Effector memory CD4-positive, alpha-beta T cell (primary cell): Measurements from ENCODE around the gene SOX6.

ENCODE experiments used
- DNase-seq, 3 donors: peaks; one replicate each; pipeline ENCODE4 v3.0.0-alpha.2; 2020
- H3K27ac ChIP-seq: 2 replicates; pipeline ENCODE4 v1.7.0; 2013; ENCODE audit warnings: mild to moderate bottlenecking, low read length, moderate library complexity; ENCODE audit not compliant: insufficient read depth, poor library complexity, severe bottlenecking
- H3K27me3 ChIP-seq: replicated peaks from 2 replicates; pipeline ENCODE4 v1.7.0; 2013; ENCODE audit warnings: mild to moderate bottlenecking, low read length; ENCODE audit not compliant: insufficient read depth, control insufficient read depth, poor library complexity, severe bottlenecking
- H3K36me3 ChIP-seq: 2 replicates; pipeline ENCODE4 v1.7.0; 2013; ENCODE audit warnings: mild to moderate bottlenecking, low read length, moderate library complexity; ENCODE audit not compliant: control insufficient read depth, insufficient read depth
- H3K4me1 ChIP-seq: 2 replicates; pipeline ENCODE4 v1.7.0; 2013; ENCODE audit warnings: low read length, mild to moderate bottlenecking; ENCODE audit not compliant: control insufficient read depth, insufficient read depth, poor library complexity, severe bottlenecking
- H3K4me3 ChIP-seq: 2 replicates; pipeline ENCODE4 v1.7.0; 2013; ENCODE audit warnings: low read length, low read depth, mild to moderate bottlenecking; ENCODE audit not compliant: insufficient read depth, poor library complexity, severe bottlenecking
- H3K9me3 ChIP-seq: 2 replicates; pipeline ENCODE4 v1.7.0; 2013; ENCODE audit warnings: mild to moderate bottlenecking, low read length, moderate library complexity; ENCODE audit not compliant: control insufficient read depth

The SOX6 gene

DNA sequence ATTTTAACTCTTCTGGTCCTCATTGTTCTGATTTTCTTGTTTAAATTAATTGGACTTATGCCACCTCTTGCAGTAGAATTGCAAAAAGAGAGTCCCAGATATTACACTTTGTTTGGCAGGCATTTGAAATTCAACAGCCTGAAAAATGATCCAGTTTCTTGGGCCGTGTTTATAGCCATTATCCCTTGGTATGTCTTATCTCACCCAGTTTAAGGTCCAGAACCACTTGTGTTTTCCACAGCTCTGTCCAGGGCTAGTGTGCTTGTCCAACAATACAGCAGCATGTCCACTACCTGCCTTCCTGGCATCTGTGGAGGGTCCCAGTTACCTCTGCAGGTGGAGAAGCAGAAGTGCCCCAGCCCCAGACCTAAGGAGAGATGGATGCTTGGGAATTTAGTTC is 397.4 kb downstream of the SOX6 start:
- H3K36me3 ChIP-seq: no peaks in the 10 kb centered on the region
- H3K27ac ChIP-seq: no peak overlapping the region
- H3K4me1 ChIP-seq: no peaks in the 10 kb centered on the region
- H3K4me3 ChIP-seq: no peak overlapping the region
- DNase-seq: no peak
- H3K9me3 ChIP-seq: no peaks in the 10 kb centered on the region
- no peaks in the 10 kb centered on the region for H3K27me3 ChIP-seq

DNA sequence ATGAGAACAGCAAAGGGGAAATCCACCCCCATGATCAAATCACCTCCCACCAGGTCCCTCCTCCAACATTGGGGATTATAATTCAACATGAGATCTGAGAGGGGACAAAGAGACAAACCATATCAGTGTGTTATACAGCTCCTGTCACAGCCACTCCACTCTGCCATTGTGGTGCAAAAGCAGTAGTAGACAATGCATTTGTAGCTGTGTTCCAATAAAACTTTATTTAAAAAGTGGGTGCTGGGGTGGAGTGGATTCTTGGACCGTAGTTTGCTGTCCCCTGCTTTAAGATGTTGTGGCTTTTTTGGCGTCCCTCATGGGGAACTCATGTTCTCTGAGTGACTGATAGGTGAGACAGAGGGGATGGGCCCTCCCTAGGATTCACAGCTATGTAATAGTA is 399.1 kb downstream of the SOX6 start:
- H3K27me3 ChIP-seq: no peaks in the 10 kb centered on the region
- H3K4me3 ChIP-seq: no peak overlapping the region
- H3K36me3 ChIP-seq: no peaks in the 10 kb centered on the region
- no peak for DNase-seq
- no peak overlapping the region for H3K27ac ChIP-seq
- no peaks in the 10 kb centered on the region for H3K4me1 ChIP-seq
- no peaks in the 10 kb centered on the region for H3K9me3 ChIP-seq

DNA sequence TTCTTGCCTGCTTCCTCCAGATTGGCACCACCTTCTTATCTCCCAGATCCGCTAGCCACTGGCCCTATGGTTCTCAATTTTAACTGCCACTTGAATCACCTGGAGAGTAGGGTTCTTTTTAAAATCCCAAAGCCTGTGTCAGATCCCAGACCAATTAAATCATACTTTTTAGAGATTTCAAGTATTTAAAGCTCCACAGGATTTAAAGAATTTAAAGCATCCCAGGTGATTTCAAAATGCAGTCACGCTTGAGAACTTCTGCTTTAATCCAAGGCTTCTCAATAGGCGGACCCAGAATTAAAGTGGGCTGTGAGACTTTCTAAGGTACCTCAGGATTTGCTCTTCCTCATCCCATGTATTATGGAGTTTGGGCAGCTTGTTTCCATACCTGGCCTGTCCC is 400.0 kb downstream of the SOX6 start:
- Histone ChIP-seq H3K27me3 (no peaks in the 10 kb centered on the region), H3K27ac (no peak overlapping the region), H3K9me3 (no peaks in the 10 kb centered on the region), H3K36me3 (no peaks in the 10 kb centered on the region), H3K4me3 (no peak overlapping the region), H3K4me1 (no peaks in the 10 kb centered on the region)
- DNase-seq: no peak

DNA sequence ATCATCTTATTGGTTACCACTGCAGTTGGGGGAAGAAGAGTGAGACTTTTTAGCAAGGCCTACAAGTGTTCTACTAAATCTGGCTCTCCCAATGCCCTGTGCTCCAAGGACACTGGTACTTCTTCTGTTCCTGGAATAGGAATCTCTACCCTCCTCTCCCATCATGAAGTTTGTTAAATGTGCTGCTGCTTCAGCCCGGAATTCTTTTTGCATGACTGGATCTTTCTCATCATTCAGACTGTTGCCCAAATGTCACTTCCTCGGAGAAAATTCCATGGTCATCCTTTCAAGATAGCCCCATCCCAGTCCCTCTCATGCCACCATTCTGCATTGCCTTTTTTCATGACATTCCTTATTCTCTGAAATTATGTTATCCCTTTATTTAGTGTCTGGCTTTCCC is 400.8 kb downstream of the SOX6 start:
- DNase-seq: no peak

DNA sequence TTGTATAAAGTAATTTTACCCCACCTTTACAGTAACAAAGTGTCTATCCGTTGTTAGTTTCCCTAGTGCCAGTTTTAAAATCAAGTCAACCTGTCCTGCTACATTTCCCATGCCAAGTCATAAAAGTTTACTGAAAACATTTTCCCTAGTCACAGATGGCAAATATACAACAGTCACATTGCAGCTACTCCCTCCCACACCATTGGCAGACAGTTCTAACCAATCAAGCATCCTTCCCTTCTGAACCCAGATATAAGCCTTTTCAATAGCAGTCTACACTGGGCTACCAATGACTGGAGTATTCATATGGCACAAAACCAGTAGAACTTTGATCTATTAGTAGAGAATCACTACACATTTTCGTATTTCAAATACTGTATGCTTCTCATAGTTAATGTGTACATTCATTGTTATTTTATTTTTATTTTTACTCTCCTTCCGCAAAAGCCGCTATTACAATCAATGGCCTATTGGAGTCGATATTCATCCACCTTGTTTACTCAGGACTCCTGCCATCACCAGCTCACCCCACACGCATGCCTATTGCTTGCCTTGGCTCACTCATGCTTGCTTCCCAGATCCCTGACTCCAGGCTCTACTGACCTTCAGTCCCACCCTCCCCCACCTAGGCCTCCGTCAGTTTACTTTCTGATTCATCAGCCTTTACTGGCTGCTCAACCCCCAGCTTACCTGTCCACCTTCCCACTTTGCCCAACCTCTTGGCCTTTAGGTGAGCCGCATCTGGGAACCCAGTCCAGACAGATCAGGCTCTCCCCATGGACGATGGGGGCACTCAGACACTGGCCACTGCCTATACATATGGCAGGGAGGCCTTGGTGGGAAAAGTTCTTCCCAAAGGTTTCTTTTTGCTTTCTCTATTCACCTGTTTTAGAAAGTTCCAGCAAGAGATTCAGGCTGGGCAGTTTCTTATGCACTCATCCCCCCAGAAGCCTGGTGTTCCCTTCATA is 408.4 kb downstream of the SOX6 start:
- H3K4me1 ChIP-seq: no peaks in the 10 kb centered on the region
- no peak overlapping the region for H3K4me3 ChIP-seq
- H3K9me3 ChIP-seq: no peaks in the 10 kb centered on the region
- no peak overlapping the region for H3K27ac ChIP-seq
- DNase-seq: no peak
- no peaks in the 10 kb centered on the region for H3K36me3 ChIP-seq
- no peaks in the 10 kb centered on the region for H3K27me3 ChIP-seq

More for the DNA sequence above, 400.8 kb downstream of the SOX6 start:
- H3K27ac ChIP-seq: no peak overlapping the region
- no peaks in the 10 kb centered on the region for H3K9me3 ChIP-seq
- H3K27me3 ChIP-seq: no peaks in the 10 kb centered on the region
- no peaks in the 10 kb centered on the region for H3K36me3 ChIP-seq
- H3K4me1 ChIP-seq: no peaks in the 10 kb centered on the region
- H3K4me3 ChIP-seq: no peak overlapping the region

DNA sequence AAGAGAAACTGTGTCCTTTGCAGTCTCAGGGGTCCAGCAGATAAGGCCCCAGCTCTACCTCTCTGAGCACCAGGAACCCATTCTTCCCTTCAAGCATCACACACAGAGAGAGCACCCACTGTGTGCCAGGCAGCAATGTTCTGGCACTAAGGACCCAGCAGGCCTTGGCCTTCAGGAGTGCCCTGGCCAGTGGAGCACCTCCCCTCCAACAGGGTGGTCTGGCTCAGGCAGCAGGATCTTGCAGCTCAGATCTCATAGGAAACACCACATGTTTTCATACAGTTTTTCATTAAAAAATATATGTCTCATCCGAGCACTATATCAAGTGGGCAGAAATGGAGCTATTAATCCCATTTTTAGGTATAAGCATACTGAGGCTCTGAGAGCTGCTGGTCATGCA is 410.6 kb downstream of the SOX6 start:
- Histone ChIP-seq H3K9me3 (no peaks in the 10 kb centered on the region), H3K4me1 (no peaks in the 10 kb centered on the region)

DNA sequence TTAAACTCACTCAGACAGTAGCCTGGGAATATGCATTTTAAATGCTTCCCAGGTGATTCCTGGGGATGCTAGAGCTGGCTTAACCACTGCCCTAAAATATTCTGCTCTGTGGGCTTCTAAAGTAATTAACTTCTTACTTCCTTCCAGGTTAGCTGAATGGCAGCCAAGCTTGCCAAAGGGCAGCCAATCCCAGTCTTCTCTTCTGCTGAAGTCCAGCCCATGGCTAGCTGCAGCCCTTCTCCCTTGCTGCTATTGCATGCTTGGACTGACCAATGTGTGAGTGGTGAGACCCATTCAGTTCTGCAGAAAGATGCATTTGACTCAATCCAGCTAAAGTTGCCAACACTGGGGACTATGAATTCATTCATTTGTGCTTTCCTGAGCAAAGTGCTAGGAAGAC is 411.9 kb downstream of the SOX6 start:
- no peaks in the 10 kb centered on the region for H3K9me3 ChIP-seq
- H3K36me3 ChIP-seq: no peaks in the 10 kb centered on the region
- no peaks in the 10 kb centered on the region for H3K4me1 ChIP-seq
- H3K27ac ChIP-seq: no peak overlapping the region
- DNase-seq: no peak
- no peak overlapping the region for H3K4me3 ChIP-seq
- no peaks in the 10 kb centered on the region for H3K27me3 ChIP-seq

More for the DNA sequence above, 410.6 kb downstream of the SOX6 start:
- Histone ChIP-seq H3K27me3 (no peaks in the 10 kb centered on the region), H3K36me3 (no peaks in the 10 kb centered on the region), H3K4me3 (no peak overlapping the region), H3K27ac (no peak overlapping the region)
- DNase-seq: no peak

DNA sequence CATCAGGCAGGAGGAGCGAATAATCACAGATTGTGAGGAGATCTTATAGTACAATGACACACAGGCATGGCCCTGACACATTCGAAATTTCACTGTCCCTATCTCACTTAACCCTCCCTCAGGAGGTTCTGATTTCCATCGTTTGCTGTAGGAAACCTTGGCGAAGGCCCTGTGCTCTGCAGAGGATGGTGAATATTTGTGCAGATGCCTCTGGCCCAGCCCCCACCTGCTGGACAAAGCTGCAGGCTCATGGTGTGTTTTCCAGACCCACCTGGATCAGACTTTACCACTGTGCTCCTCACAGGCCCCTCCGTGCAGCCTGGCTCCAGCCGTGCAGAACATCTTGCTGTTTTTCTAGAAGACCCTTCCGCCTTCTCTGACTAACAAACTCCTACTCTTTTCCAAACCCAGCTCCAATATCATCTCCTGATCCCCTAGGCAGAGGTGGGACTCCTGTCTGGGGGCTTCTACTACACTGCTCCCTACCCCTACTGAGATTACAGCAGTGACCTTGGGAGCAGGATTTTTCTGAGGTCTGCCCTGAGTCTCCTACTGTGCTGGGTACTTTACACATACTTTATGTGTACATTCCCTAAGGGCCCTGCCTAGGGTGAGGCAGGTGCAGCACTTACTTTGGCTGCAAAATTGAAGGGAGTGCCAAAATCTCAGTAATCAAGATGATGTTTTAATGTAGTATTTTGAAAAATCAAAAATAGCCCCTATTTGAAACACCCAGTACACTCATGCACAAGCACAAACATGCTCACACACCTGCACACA is 412.7 kb downstream of the SOX6 start:
- no peaks in the 10 kb centered on the region for H3K4me1 ChIP-seq
- no peaks in the 10 kb centered on the region for H3K9me3 ChIP-seq
- H3K4me3 ChIP-seq: no peak overlapping the region
- no peak overlapping the region for H3K27ac ChIP-seq
- no peaks in the 10 kb centered on the region for H3K27me3 ChIP-seq
- DNase-seq: no peak
- no peaks in the 10 kb centered on the region for H3K36me3 ChIP-seq

DNA sequence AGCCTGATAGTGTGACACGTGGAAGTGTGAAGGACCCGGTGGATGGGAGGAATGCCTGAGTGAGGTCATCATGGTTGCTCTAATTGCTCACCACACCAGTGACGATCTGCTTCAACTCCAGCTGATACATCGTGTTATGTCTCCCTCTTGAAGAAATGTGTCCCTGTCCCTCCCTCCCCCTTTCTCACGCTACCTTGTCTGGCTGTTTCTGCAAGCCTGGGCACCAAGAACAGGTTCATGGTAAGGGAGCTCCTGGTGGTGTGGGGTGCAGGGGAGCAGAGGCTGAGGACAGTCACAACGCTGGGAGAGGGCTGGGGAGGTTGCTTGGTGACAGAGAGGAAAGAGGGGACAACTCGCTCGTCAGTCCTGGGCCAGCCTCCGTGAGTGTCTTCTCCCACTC is 413.4 kb downstream of the SOX6 start:
- H3K27me3 ChIP-seq: no peaks in the 10 kb centered on the region
- no peaks in the 10 kb centered on the region for H3K4me1 ChIP-seq
- H3K9me3 ChIP-seq: no peaks in the 10 kb centered on the region
- H3K27ac ChIP-seq: no peak overlapping the region
- H3K4me3 ChIP-seq: no peak overlapping the region
- no peak for DNase-seq
- no peaks in the 10 kb centered on the region for H3K36me3 ChIP-seq

DNA sequence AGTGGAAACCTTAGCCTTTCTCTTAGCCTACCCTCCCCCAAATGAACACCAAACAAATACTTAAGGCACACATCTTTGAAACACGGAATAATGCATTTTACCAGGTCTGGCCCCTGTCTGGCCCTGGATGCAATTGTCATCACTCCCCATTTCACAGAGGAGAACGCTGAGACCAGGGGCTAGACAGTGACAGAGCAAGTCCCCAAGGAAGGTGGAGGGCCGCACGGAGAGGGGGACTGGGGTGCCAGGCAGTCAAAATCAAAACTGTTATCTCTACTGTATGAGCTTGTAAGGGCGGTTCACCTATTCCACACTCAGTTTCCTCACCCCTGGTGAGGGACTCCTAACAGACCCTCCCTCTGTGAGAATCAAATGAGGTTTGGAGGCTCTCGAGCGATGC is 414.2 kb downstream of the SOX6 start:
- Histone ChIP-seq H3K27ac (no peak overlapping the region), H3K36me3 (no peaks in the 10 kb centered on the region), H3K4me1 (no peaks in the 10 kb centered on the region), H3K4me3 (no peak overlapping the region), H3K27me3 (no peaks in the 10 kb centered on the region), H3K9me3 (no peaks in the 10 kb centered on the region)
- DNase-seq: no peak
